Spleen (tissue), 13 donors: ENCODE measurements around the gene SPIRE1. TPM values are rescaled to one million over a fixed set of nuclear protein-coding genes. Genes with fewer than 3 reads are reported as not detected.

Source experiments
- DNase-seq: peaks from one replicate; pipeline ENCODE4 v3.0.0-alpha.2; 2020
- H3K27ac ChIP-seq, 8 donors: fragments of 200-600 bp; sonication (generic) in 7 of 8; 1 replicate in 4 of 8; 2 replicates in 4 of 8; pipeline versions ENCODE4 v1.5.0 to v1.8.0; 2016 to 2021; ENCODE audit warnings: inconsistent platforms in 4 of 8, mild to moderate bottlenecking in 4 of 8, moderate library complexity in 1 of 8
- H3K27me3 ChIP-seq, 7 donors: fragments of 200-600 bp; sonication (generic) in 6 of 7; replicated peaks in 1 of 7; 1 replicate in 4 of 7; 2 replicates in 3 of 7; pipeline versions ENCODE4 v1.5.0 to v1.8.0; 2016 to 2021; ENCODE audit warnings: inconsistent platforms in 3 of 7, mild to moderate bottlenecking in 1 of 7
- H3K36me3 ChIP-seq, 6 donors: fragments of 200-600 bp; sonication (generic) in 5 of 6; 1 replicate in 4 of 6; 2 replicates in 2 of 6; pipeline versions ENCODE4 v1.5.0 to v1.8.0; 2016 to 2021; ENCODE audit warnings: inconsistent platforms in 2 of 6
- H3K4me1 ChIP-seq, 6 donors: fragments of 200-600 bp; sonication (generic) in 5 of 6; 1 replicate in 3 of 6; 2 replicates in 3 of 6; pipeline versions ENCODE4 v1.5.0 to v1.8.0; 2016 to 2021; ENCODE audit warnings: inconsistent platforms in 3 of 6
- H3K4me3 ChIP-seq, 8 donors: fragments of 200-600 bp; sonication (generic) in 7 of 8; 1 replicate in 4 of 8; 2 replicates in 4 of 8; pipeline versions ENCODE4 v1.5.0 to v1.8.0; 2016 to 2021; ENCODE audit warnings: inconsistent platforms in 4 of 8, mild to moderate bottlenecking in 4 of 8, moderate library complexity in 2 of 8
- H3K9me3 ChIP-seq, 8 donors: fragments of 200-600 bp; sonication (generic) in 7 of 8; 1 replicate in 4 of 8; 2 replicates in 4 of 8; pipeline versions ENCODE4 v1.5.0 to v1.8.0; 2016 to 2021; ENCODE audit warnings: inconsistent platforms in 4 of 8
- POLR2A ChIP-seq, 3 donors: fragments of 450-650 bp; IDR thresholded peaks; one replicate each; pipeline ENCODE4 v1.5.1; 2017; ENCODE audit warnings: antibody characterized with exemption in 3 of 3, mild to moderate bottlenecking in 1 of 3
- POLR2AphosphoS5 ChIP-seq, 3 donors: sonication (generic); formaldehyde crosslinking; IDR thresholded peaks; one replicate each; pipeline ENCODE4 v1.5.1; 2017; ENCODE audit warnings: antibody characterized with exemption in 3 of 3
- WGBS, 5 donors: extraction: QIAGEN DNeasy Blood & Tissue Kit in 3 of 5; methylation state at CpG; one replicate each; pipeline versions ENCODE4 v1.1.5 to v1.1.7; 2013 to 2018; 5-methylcytosine and 5-hydroxymethylcytosine counted together
- intact Hi-C: fragments of 100-400 bp; cut with DNase I; formaldehyde crosslinking; loops from one replicate; pipeline ENCODE4 v1.15.0; 2023; ENCODE audit warnings: low total_unique reads
- long read RNA-seq, 2 donors: transcript quantifications; one replicate each; lab custom pipeline, GENCODE V29; 2026
- polyA plus RNA-seq, 3 donors: library from polyadenylated mRNA; stranded (reverse); fragments of 200-250 nt; gene quantifications; one replicate each; pipeline ENCODE4 v1.2.1, GENCODE V29; 2013
- total RNA-seq, 7 donors: library from RNA; depleted of rRNA in 3 of 7; stranded (reverse); fragments of >200 nt in 3 of 7; fragmentation: NEBNext Ultra II Directional in 4 of 7; extraction: Animal tissue kit (Norgen Biotek cat#: 25700) in 4 of 7; gene quantifications; one replicate each; pipeline versions ENCODE4 v1.1.0 to v1.2.1, GENCODE V29; 2016 to 2021
- TF ChIP-seq, protein P1 (sequence below), 11 experiments: fragments of 200-600 bp in 7 of 11; fragments of 450-650 bp in 4 of 11; sonication (generic) in 4 of 11; IDR thresholded peaks in 8 of 11; conservative IDR thresholded peaks in 3 of 11; 1 replicate in 7 of 11; 2 replicates in 4 of 11; pipeline versions ENCODE4 v1.4.0 to v1.8.0; 2016 to 2021; ENCODE audit warnings: antibody characterized with exemption in 11 of 11, inconsistent platforms in 4 of 11, mild to moderate bottlenecking in 1 of 11
- donor health status: healthy with polysubstance abuse.
- donor health status: DM: no; HTN: no; CAD: no; lungs with moderate emphysema.
- donor health status: DM: no; HTN: no; CAD: no.
- donor health status: Bipolar disorder and iron deficiency.
- donor health status: healthy.
- donor health status: DM: no; HTN: no; CAD: no.
- donor health status: DM: yes; HTN: yes; CAD: no.

The SPIRE1 gene
- total RNA-seq (10 to 100 TPM in 6 of 7 donors, 1 to 10 TPM in 1; 9.2 to 19.4 (median 13.7) TPM), polyA plus RNA-seq (1 to 10 TPM; 1.4 to 2.9 (median 1.6) TPM)
- long read RNA-seq, donor 1, full-length matches to known transcripts = 2 of 2 reads
- long read RNA-seq, donor 1, partial matches to known transcripts = 0 of 2 reads
- long read RNA-seq, donor 1, other reads (novel, unspliced or antisense) = 0 of 2 reads
- long read RNA-seq, donor 2, partial matches to known transcripts = 0 of 1 reads
- long read RNA-seq, donor 2, other reads (novel, unspliced or antisense) = 0 of 1 reads

DNA sequence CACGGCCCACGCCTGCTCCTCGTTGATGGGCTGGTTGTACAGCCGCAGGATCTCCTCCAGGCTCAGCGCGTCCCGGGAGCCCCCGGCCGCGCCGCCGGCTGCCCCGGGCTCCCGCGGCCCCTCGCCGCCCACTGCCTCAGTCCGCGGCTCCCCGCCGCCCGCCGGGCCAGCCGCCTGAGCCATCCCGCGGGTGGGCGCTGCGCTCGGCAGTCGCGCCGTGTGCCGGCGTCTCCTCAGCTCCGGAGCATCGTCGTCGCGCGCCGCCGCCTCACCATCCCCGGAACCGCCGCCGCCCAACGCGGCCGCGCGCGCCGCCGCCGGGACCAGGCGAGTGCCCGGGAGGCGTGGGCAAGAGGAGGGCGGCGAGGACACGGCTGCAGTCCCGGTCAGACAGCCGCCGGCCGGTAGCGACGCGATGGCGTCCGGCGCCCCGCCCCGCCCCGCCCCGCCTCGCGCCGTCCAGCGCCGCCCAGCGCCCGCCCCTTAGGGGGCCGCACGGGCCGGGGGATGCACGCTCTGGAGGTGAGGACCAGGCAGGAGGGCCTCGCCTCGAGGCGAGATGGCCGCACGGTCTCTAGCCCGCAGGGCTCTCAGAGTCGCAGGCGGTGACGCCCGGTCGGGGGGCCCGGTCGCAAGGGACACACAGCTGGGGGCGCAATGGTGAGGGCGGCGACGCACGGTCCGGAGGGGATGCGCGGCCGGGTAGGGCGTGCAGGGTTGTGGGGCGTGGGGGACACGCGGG lies at the start of gene SPIRE1:
Gene SPIRE1, minus strand, starts transcription at position 424 of the 742 bp plus-strand sequence. Its CDS starts 241 bp downstream, at position 183.
- intact Hi-C loops = no loop called here
- no peaks in the 10 kb centered on the region for H3K36me3 ChIP-seq
- peak within 1 kb of the TSS; percentile 38 to 91 (median 86) for H3K27ac ChIP-seq
- whole genome bisulfite sequencing, 5 donors = 0 to 1% (median 0%) methylated on average over 13 to 112 of the region's 112 CpGs; no CpG with 5 or more reads in 1 of the 5 donors
- H3K4me1 ChIP-seq = peaks cover 0 to 46% (median 18%) of the 10 kb centered on the region in 6 donors
- peaks cover 0 to 38% (median 0%) of the 10 kb centered on the region in 7 donors for H3K27me3 ChIP-seq
- DNase-seq = peak; percentile 88
- H3K9me3 ChIP-seq = no peaks in the 10 kb centered on the region
- H3K4me3 ChIP-seq = peak within 1 kb of the TSS; percentile 54 to 96 (median 80)
- TF ChIP-seq, protein P1, sequence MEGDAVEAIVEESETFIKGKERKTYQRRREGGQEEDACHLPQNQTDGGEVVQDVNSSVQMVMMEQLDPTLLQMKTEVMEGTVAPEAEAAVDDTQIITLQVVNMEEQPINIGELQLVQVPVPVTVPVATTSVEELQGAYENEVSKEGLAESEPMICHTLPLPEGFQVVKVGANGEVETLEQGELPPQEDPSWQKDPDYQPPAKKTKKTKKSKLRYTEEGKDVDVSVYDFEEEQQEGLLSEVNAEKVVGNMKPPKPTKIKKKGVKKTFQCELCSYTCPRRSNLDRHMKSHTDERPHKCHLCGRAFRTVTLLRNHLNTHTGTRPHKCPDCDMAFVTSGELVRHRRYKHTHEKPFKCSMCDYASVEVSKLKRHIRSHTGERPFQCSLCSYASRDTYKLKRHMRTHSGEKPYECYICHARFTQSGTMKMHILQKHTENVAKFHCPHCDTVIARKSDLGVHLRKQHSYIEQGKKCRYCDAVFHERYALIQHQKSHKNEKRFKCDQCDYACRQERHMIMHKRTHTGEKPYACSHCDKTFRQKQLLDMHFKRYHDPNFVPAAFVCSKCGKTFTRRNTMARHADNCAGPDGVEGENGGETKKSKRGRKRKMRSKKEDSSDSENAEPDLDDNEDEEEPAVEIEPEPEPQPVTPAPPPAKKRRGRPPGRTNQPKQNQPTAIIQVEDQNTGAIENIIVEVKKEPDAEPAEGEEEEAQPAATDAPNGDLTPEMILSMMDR (IDR thresholded peaks at IDR 0.05 in 8 of 11, conservative IDR thresholded peaks at IDR 0.05 in 3 of 11) = no peak
- no peak for TF ChIP-seq POLR2A (IDR thresholded peaks at IDR 0.05)
- TF ChIP-seq POLR2AphosphoS5 (IDR thresholded peaks at IDR 0.05) = peak; percentile 26 to 72 (median 67)

DNA sequence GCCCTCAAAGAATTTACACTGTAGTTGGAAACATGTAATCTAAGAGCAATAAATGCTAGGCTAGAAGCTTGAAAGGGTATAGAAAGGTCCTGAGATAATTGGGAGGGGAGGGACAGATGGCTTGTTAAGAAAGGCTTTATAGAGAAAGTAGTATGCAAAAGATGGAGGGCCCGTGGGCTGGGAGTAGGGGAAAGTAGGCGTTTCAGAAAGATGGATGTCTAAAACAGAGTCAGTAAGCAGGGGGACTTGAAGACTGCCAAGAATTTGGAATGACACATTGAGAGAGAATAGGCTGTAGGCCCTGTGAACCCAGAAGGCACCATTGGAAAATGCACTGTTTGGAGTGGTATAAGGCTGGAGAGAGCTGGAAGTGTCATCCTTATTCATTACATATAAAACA lies 45.8 kb upstream of the SPIRE1 start:
- WGBS, 5 donors = 0 to 2% (median 1%) methylated on average over 2 of the region's 2 CpGs
- Histone ChIP-seq H3K27ac (peak overlapping the region in 6 of 8 donors; percentile 95 to 99 (median 97)), H3K4me3 (peak overlapping the region; percentile 66 to 93 (median 86)), H3K9me3 (no peaks in the 10 kb centered on the region), H3K36me3 (peaks cover 0 to 46% (median 32%) of the 10 kb centered on the region in 6 donors), H3K27me3 (no peaks in the 10 kb centered on the region), H3K4me1 (peaks cover 17 to 63% (median 47%) of the 10 kb centered on the region in 6 donors)
- intact Hi-C loops = no loop called here
- TF ChIP-seq, protein P1 (IDR thresholded peaks at IDR 0.05 in 8 of 11, conservative IDR thresholded peaks at IDR 0.05 in 3 of 11) = no peak
- TF ChIP-seq POLR2A (IDR thresholded peaks at IDR 0.05) (no peak), POLR2AphosphoS5 (IDR thresholded peaks at IDR 0.05) (no peak)
- DNase-seq = no peak

DNA sequence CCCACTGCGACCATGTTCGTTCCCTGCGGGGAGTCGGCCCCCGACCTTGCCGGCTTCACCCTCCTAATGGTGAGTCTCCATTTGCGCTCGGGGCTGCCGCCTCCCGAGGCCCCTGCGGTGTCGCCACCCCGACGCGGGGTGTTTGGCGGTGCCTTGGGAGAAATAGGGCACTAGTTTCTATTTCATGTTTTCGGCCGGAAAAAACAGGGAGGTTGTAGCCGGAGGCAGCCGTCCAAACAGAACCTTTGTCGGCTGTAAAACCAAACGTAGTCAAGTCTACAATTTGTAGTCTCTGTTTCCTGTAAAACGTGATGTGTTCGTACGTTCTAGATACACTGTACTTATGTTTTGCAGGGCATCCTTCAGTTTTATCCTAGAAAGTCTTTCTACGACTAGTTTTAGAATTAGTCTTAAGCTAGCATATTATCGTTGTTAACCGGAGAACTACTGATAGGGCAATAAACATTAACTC lies 45.2 kb upstream of the SPIRE1 start:
- Histone ChIP-seq H3K4me3 (peak overlapping the region; percentile 66 to 93 (median 86)), H3K36me3 (peaks cover 0 to 46% (median 28%) of the 10 kb centered on the region in 6 donors), H3K27ac (peak overlapping the region; percentile 89 to 99 (median 97)), H3K9me3 (no peaks in the 10 kb centered on the region), H3K4me1 (peaks cover 17 to 63% (median 47%) of the 10 kb centered on the region in 6 donors), H3K27me3 (no peaks in the 10 kb centered on the region)
- 0% methylated on average over 27 to 28 of the region's 28 CpGs for WGBS, 5 donors
- no peak for DNase-seq
- intact Hi-C loops = no loop called here
- TF ChIP-seq, protein P1 (IDR thresholded peaks at IDR 0.05 in 8 of 11, conservative IDR thresholded peaks at IDR 0.05 in 3 of 11) = no peak
- no peak for TF ChIP-seq POLR2A (IDR thresholded peaks at IDR 0.05)
- peak in 1 of 3 donors; percentile 40 for TF ChIP-seq POLR2AphosphoS5 (IDR thresholded peaks at IDR 0.05)
